Adrenal gland (tissue), 12 donors: Measurements from ENCODE around the gene CHRNB4. TPM values are rescaled to one million over a fixed set of nuclear protein-coding genes. Genes with fewer than 3 reads are reported as not detected.

Experiments used
- DNase-seq, 7 donors: peaks; one replicate each; pipeline ENCODE4 v3.0.0-alpha.2; 2019 to 2020
- H3K27ac ChIP-seq, 5 donors: fragments of 200-600 bp; sonication (generic) in 4 of 5; 1 replicate in 3 of 5; 2 replicates in 2 of 5; pipeline versions ENCODE4 v1.5.1 to v1.8.0; 2016 to 2020; ENCODE audit warnings: mild to moderate bottlenecking in 1 of 5
- H3K27me3 ChIP-seq: fragments of 200-600 bp; 2 replicates; pipeline ENCODE4 v1.8.0; 2021
- H3K36me3 ChIP-seq, 2 donors: fragments of 200-600 bp; replicated peaks in 1 of 2; 1 replicate in 1 of 2; 2 replicates in 1 of 2; pipeline versions ENCODE4 v1.5.1 to v1.8.0; 2018 to 2022
- H3K4me1 ChIP-seq, 2 donors: fragments of 200-600 bp; replicated peaks in 1 of 2; 1 replicate in 1 of 2; 2 replicates in 1 of 2; pipeline versions ENCODE4 v1.5.1 to v1.8.0; 2018 to 2021
- H3K4me3 ChIP-seq, 4 donors: fragments of 200-600 bp; sonication (generic) in 3 of 4; one replicate each; pipeline ENCODE4 v1.5.1; 2016 to 2018
- H3K9me3 ChIP-seq, 3 donors: fragments of 200-600 bp; sonication (generic) in 1 of 3; replicated peaks in 1 of 3; 1 replicate in 2 of 3; 2 replicates in 1 of 3; pipeline versions ENCODE4 v1.5.1 to v1.8.0; 2016 to 2021
- POLR2A ChIP-seq, 2 donors: fragments of 450-650 bp; IDR thresholded peaks; one replicate each; pipeline ENCODE4 v1.6.1; 2017; ENCODE audit warnings: antibody characterized with exemption in 2 of 2, mild to moderate bottlenecking in 2 of 2, moderate library complexity in 1 of 2
- WGBS, 4 donors: extraction: QIAGEN DNeasy Blood & Tissue Kit in 2 of 4; methylation state at CpG; one replicate each; pipeline versions ENCODE4 v1.1.5 to v1.1.7; 2013 to 2017; 5-methylcytosine and 5-hydroxymethylcytosine counted together
- intact Hi-C, 2 donors: fragments of 100-400 bp; cut with DNase I; formaldehyde crosslinking; loops; one replicate each; pipeline versions ENCODE4 v1.14.1 to v1.15.0; 2022 to 2023
- polyA plus RNA-seq, 3 donors: library from polyadenylated mRNA; stranded (reverse); fragments of 200-250 nt in 2 of 3; fragments of 350-450 nt in 1 of 3; fragmentation: Illumina TruSeq in 1 of 3; extraction: RNeasy Lipid Tissue Mini Kit (QIAGEN cat#74804) in 1 of 3; gene quantifications; one replicate each; pipeline ENCODE4 v1.2.3, GENCODE V29; 2013 to 2014
- total RNA-seq, 9 donors: library from RNA; depleted of rRNA in 4 of 9; stranded (reverse); fragments of >200 nt in 4 of 9; fragments of 120-200 nt in 1 of 9; fragmentation: NEBNext Ultra II Directional in 1 of 9; extraction: Animal tissue kit (Norgen Biotek cat#: 25700) in 1 of 9; gene quantifications; one replicate each; pipeline versions ENCODE4 v1.1.0 to v1.2.4, GENCODE V29; 2013 to 2023
- TF ChIP-seq, protein P1 (sequence below), 6 experiments: fragments of 450-650 bp in 4 of 6; fragments of 200-600 bp in 2 of 6; sonication (generic) in 1 of 6; IDR thresholded peaks; 1 replicate in 5 of 6; 2 replicates in 1 of 6; pipeline versions ENCODE4 v1.5.1 to v1.8.0; 2016 to 2021; ENCODE audit warnings: antibody characterized with exemption in 6 of 6, mild to moderate bottlenecking in 2 of 6, moderate library complexity in 1 of 6
- donor health status: healthy with polysubstance abuse.
- donor health status: Bipolar disorder and iron deficiency.
- donor health status: DM: yes; HTN: yes; CAD: no.
- donor health status: DM: no; HTN: no; CAD: no.
- donor health status: DM: no; HTN: no; CAD: no.
- donor health status: DM: yes; HTN: yes; CAD: no.

Gene CHRNB4
- total and polyA plus RNA-seq, 12 donors, result 0.24 to 5.7 (median 1.2) TPM

DNA sequence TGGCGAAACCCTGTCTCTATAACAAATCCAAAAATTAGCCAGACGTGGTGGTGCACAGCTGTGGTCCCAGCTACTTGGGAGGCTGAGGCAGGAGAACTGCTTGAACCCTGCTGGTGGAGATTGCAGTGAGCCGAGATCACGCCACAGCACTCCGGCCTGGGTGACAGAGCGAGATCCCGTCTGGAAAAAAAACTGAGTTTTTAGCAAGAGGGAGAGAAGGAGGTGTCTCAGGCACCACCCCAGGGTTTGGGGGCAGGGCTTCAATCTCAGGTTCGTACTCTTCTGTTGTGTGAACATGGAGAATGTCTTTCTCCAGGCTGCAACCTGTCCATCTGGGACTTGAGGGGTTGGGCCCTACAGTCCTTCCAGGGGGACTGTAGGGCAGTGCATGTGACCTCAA, 22.9 kb downstream of the CHRNB4 start:
- WGBS, 4 donors, result 70 to 78% (median 75%) methylated on average over 8 of the region's 8 CpGs
- H3K36me3 ChIP-seq, result no peaks in the 10 kb centered on the region
- H3K4me3 ChIP-seq, result no peak overlapping the region
- peaks cover 28% of the 10 kb centered on the region for H3K27me3 ChIP-seq
- intact Hi-C loops, result loop anchor here (5.0 kb wide), 1 partner anchor 89 kb away; no protein-coding TSS in a partner anchor
- H3K9me3 ChIP-seq, result no peaks in the 10 kb centered on the region
- peak overlapping the region in 1 of 5 donors; percentile 3 for H3K27ac ChIP-seq
- no peak for TF ChIP-seq POLR2A (IDR thresholded peaks at IDR 0.05)
- TF ChIP-seq, protein P1, sequence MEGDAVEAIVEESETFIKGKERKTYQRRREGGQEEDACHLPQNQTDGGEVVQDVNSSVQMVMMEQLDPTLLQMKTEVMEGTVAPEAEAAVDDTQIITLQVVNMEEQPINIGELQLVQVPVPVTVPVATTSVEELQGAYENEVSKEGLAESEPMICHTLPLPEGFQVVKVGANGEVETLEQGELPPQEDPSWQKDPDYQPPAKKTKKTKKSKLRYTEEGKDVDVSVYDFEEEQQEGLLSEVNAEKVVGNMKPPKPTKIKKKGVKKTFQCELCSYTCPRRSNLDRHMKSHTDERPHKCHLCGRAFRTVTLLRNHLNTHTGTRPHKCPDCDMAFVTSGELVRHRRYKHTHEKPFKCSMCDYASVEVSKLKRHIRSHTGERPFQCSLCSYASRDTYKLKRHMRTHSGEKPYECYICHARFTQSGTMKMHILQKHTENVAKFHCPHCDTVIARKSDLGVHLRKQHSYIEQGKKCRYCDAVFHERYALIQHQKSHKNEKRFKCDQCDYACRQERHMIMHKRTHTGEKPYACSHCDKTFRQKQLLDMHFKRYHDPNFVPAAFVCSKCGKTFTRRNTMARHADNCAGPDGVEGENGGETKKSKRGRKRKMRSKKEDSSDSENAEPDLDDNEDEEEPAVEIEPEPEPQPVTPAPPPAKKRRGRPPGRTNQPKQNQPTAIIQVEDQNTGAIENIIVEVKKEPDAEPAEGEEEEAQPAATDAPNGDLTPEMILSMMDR (IDR thresholded peaks at IDR 0.05), result no peak
- H3K4me1 ChIP-seq, result peaks cover 0 to 11% of the 10 kb centered on the region in 2 donors
- no peak for DNase-seq

DNA sequence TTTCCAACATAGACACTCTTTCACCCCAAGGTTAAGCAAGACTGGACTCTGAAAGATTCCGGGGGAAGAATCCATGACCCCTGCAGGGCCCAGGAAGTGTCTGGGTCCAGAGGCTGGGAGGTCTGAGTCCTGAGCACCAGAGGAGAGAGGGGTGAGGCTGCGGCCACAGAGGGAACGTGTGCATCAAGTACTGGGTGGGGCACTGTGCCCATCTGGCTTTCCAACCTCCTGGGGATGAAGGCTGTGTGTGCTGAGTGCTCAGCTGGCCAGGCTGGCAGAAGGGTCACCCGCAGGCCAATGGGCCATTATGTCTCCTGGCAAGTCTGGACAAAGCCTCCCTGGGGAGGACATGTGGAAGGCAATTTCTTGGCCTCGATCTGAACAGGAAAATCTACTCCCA, 23.5 kb downstream of the CHRNB4 start:
- Histone ChIP-seq H3K9me3 (no peaks in the 10 kb centered on the region), H3K4me3 (no peak overlapping the region), H3K27me3 (peaks cover 28% of the 10 kb centered on the region), H3K27ac (peak overlapping the region in 1 of 5 donors; percentile 12), H3K36me3 (no peaks in the 10 kb centered on the region), H3K4me1 (peaks cover 0 to 11% of the 10 kb centered on the region in 2 donors)
- 68 to 93% (median 81%) methylated on average over 2 to 5 of the region's 5 CpGs for WGBS, 4 donors
- TF ChIP-seq POLR2A (IDR thresholded peaks at IDR 0.05), result no peak
- peak in 3 of 7 donors; percentile 18 to 79 (median 21) for DNase-seq
- intact Hi-C loops, result loop anchor here (5.0 kb wide), 1 partner anchor 90 kb away; no protein-coding TSS in a partner anchor

DNA sequence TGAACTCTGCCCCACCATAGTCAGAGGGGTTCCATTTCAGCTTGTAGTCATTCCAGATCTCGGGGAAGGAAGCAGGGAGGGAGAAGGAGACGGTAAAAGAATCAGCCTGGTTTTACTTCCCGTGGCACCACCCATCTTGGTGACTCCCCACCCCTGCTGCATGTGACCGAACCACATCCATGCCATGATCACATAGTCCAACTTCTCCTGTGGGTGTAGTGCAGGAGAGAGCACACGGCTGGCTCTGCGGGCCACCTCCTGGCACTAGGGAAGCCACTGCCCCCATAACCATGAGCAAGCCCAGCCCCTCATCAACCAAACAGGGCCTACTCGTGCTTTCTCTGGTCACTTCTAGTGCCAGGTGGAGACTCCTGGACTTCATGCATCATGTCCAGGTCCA, 23.9 kb downstream of the CHRNB4 start:
- intact Hi-C loops, result loop anchor here (5.0 kb wide), 1 partner anchor 90 kb away; no protein-coding TSS in a partner anchor
- WGBS, 4 donors, result 51 to 82% (median 61%) methylated on average over 2 to 7 of the region's 7 CpGs
- Histone ChIP-seq H3K36me3 (no peaks in the 10 kb centered on the region), H3K4me3 (no peak overlapping the region), H3K27me3 (peaks cover 28% of the 10 kb centered on the region), H3K27ac (peak overlapping the region in 1 of 5 donors; percentile 12), H3K9me3 (no peaks in the 10 kb centered on the region), H3K4me1 (peaks cover 0 to 11% of the 10 kb centered on the region in 2 donors)
- TF ChIP-seq, protein P1 (IDR thresholded peaks at IDR 0.05), result no peak
- TF ChIP-seq POLR2A (IDR thresholded peaks at IDR 0.05), result no peak
- peak in 3 of 7 donors; percentile 9 to 46 (median 9) for DNase-seq

DNA sequence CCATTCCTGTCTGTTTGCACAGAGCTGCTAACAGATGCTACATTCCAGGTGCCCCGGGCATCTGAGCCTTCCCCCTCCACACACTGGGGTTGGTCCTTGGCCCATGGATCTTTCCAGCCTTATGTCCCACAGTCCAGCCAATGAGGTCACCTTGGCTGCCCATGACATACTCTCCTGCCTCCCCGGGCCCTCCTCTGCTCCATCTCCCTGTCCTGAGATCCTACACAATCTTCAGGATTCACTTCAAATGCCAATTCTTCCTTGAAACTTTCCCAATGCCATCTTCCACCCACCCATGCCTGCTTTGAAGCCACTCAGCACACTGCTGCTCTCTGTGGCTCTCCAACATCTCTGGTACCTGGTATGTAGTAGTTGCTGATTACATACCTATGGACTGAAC, 24.5 kb downstream of the CHRNB4 start:
- H3K27me3 ChIP-seq, result peaks cover 28% of the 10 kb centered on the region
- 82 to 87% (median 86%) methylated on average over 2 of the region's 2 CpGs for WGBS, 4 donors
- H3K4me1 ChIP-seq, result peaks cover 0 to 11% of the 10 kb centered on the region in 2 donors
- H3K4me3 ChIP-seq, result no peak overlapping the region
- TF ChIP-seq, protein P1 (IDR thresholded peaks at IDR 0.05), result no peak
- TF ChIP-seq POLR2A (IDR thresholded peaks at IDR 0.05), result no peak
- peak in 3 of 7 donors; percentile 7 to 50 (median 8) for DNase-seq
- H3K9me3 ChIP-seq, result no peaks in the 10 kb centered on the region
- intact Hi-C loops, result loop anchor here (5.0 kb wide), 1 partner anchor 91 kb away; no protein-coding TSS in a partner anchor
- no peaks in the 10 kb centered on the region for H3K36me3 ChIP-seq
- H3K27ac ChIP-seq, result no peak overlapping the region

DNA sequence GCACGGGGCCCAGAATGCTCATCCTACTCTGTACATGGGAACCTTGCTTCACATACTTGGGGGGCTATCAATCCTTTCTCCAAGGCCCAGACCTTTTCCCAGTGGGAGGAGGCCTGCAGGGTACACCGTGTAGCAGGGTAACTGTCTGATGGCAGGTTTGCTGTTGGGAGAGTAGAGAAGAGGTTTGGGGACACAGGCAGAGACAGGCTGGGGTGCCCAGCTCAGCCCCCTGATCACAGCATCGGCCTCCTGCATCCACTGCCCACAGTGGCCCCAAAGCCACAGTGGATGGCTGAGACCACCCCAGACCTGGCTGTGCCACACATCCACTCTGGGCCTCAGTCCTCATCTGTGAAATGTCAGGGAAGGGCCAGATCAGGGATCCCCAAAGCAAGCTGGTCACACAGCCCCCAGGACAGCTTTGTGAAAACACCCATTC, 25.8 kb downstream of the CHRNB4 start:
- TF ChIP-seq, protein P1 (IDR thresholded peaks at IDR 0.05), result no peak
- TF ChIP-seq POLR2A (IDR thresholded peaks at IDR 0.05), result no peak
- DNase-seq, result peak in 3 of 7 donors; percentile 7 to 31 (median 13)
- intact Hi-C loops, result loop anchor here (5.0 kb wide), 1 partner anchor 92 kb away; no protein-coding TSS in a partner anchor

More for the DNA sequence above, 25.8 kb downstream of the CHRNB4 start:
- no peak overlapping the region for H3K4me3 ChIP-seq
- H3K4me1 ChIP-seq, result peaks cover 0 to 3% of the 10 kb centered on the region in 2 donors
- H3K27me3 ChIP-seq, result peaks cover 15% of the 10 kb centered on the region
- 76 to 100% (median 94%) methylated on average over 1 to 3 of the region's 3 CpGs; no CpG with 5 or more reads in 1 of the 4 donors for WGBS, 4 donors
- H3K27ac ChIP-seq, result no peak overlapping the region
- no peaks in the 10 kb centered on the region for H3K9me3 ChIP-seq
- H3K36me3 ChIP-seq, result no peaks in the 10 kb centered on the region
